ENCODE data around the gene CNTN4.

CNTN4 gene

DNA sequence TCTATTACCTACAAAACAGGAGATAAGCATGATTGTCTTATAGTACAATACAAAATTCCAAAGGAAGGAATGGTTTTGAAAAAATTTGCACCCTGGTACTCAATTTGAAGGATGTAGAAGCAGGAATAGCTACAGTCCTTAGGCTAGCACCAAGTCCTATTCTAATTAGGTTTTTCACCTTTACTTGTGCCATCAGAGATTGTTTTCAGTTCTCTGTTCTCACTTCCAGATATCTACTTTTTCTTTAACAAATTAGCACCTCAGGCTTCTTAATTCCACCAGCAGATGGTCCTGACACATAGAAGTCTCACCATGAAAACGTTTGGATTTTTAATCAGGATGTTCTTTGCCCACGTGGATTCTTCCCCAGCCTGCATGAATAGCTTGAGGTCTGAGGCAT lies 967.7 kb downstream of the CNTN4 start:
- Histone ChIP-seq H3K4me2 (ENCODE audit: low read length, poor library complexity, severe bottlenecking) (no peak overlapping the region), H3K18ac (ENCODE audit: low read depth in 1 of 2, low read length in 2 of 2) (no peak overlapping the region), H2BK12ac (ENCODE audit: low read length in 2 of 2) (no peak overlapping the region), H3K9ac (ENCODE audit: low read length) (no peak overlapping the region), H2BK15ac (ENCODE audit: low read depth, poor library complexity, severe bottlenecking) (no peak overlapping the region), H3K9me3 (ENCODE audit: control insufficient read depth, low read length) (no peaks in the 10 kb centered on the region), H2BK120ac (ENCODE audit: low read depth, low read length) (no peak overlapping the region), H2BK5ac (ENCODE audit: low read depth, low read length, poor library complexity, severe bottlenecking) (no peak overlapping the region), H3K79me1 (replicated peaks; ENCODE audit: low read length, poor library complexity, severe bottlenecking) (no peaks in the 10 kb centered on the region), H2AK5ac (ENCODE audit: low read length, severe bottlenecking) (no peak overlapping the region), H2AFZ (ENCODE audit: low read depth, low read length) (no peak overlapping the region), H3K4me3 (ENCODE audit: insufficient read depth in 1 of 2, low read depth in 1 of 2, low read length in 2 of 2) (no peak overlapping the region), H3K36me3 (ENCODE audit: control insufficient read depth in 1 of 2, insufficient read depth in 2 of 2, low read depth in 1 of 2, low read length in 2 of 2) (no peaks in the 10 kb centered on the region), H3K27ac (ENCODE audit: low read length, poor library complexity, severe bottlenecking) (no peak overlapping the region), H3K27me3 (ENCODE audit: control insufficient read depth in 1 of 2, insufficient read depth in 1 of 2, low read length in 2 of 2) (no peaks in the 10 kb centered on the region), H3K14ac (ENCODE audit: low read length in 2 of 2) (no peak overlapping the region), H4K8ac (ENCODE audit: low read length) (no peak overlapping the region), H4K91ac (ENCODE audit: low read length) (no peak overlapping the region), H3K23ac (ENCODE audit: low read length in 2 of 2) (no peak overlapping the region), H3K4me1 (ENCODE audit: control insufficient read depth, insufficient read depth, low read depth, low read length) (no peaks in the 10 kb centered on the region), H3K4ac (ENCODE audit: low read depth in 1 of 2, low read length in 2 of 2) (no peak overlapping the region)
- no peak for DNase-seq
- 31% methylated on average over 2 of the region's 2 CpGs for WGBS

DNA sequence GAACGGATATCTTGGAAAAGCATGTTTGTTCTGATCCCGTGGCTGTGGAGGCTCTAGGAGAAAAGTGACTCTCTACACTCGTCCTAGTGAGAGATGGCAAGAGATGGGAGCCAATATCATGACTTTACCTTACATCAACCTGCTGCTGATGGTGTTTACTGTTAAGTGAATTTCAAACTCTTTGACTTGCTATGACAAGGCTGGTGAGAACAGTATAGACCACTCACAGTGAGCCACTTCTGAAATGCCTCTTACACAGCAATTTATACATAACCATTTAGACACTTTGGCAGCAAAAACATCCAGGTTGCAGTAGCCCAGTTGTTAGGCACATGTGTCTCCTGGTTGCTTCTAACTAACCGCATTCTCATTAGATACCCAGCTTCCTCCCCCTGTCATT lies 968.2 kb downstream of the CNTN4 start:
- Histone ChIP-seq H2AFZ (ENCODE audit: low read depth, low read length) (no peak overlapping the region), H4K91ac (ENCODE audit: low read length) (no peak overlapping the region), H3K14ac (ENCODE audit: low read length in 2 of 2) (no peak overlapping the region), H3K18ac (ENCODE audit: low read depth in 1 of 2, low read length in 2 of 2) (no peak overlapping the region), H3K27ac (ENCODE audit: low read length, poor library complexity, severe bottlenecking) (no peak overlapping the region), H3K4me3 (ENCODE audit: insufficient read depth in 1 of 2, low read depth in 1 of 2, low read length in 2 of 2) (no peak overlapping the region), H3K79me1 (replicated peaks; ENCODE audit: low read length, poor library complexity, severe bottlenecking) (no peaks in the 10 kb centered on the region), H2BK15ac (ENCODE audit: low read depth, poor library complexity, severe bottlenecking) (no peak overlapping the region), H3K4me2 (ENCODE audit: low read length, poor library complexity, severe bottlenecking) (no peak overlapping the region), H2BK5ac (ENCODE audit: low read depth, low read length, poor library complexity, severe bottlenecking) (no peak overlapping the region), H3K9me3 (ENCODE audit: control insufficient read depth, low read length) (no peaks in the 10 kb centered on the region), H3K4me1 (ENCODE audit: control insufficient read depth, insufficient read depth, low read depth, low read length) (no peaks in the 10 kb centered on the region), H3K9ac (ENCODE audit: low read length) (no peak overlapping the region), H3K27me3 (ENCODE audit: control insufficient read depth in 1 of 2, insufficient read depth in 1 of 2, low read length in 2 of 2) (no peaks in the 10 kb centered on the region), H3K23ac (ENCODE audit: low read length in 2 of 2) (no peak overlapping the region), H2BK120ac (ENCODE audit: low read depth, low read length) (no peak overlapping the region), H3K36me3 (ENCODE audit: control insufficient read depth in 1 of 2, insufficient read depth in 2 of 2, low read depth in 1 of 2, low read length in 2 of 2) (no peaks in the 10 kb centered on the region), H2AK5ac (ENCODE audit: low read length, severe bottlenecking) (no peak overlapping the region), H3K4ac (ENCODE audit: low read depth in 1 of 2, low read length in 2 of 2) (no peak overlapping the region), H2BK12ac (ENCODE audit: low read length in 2 of 2) (no peak overlapping the region), H4K8ac (ENCODE audit: low read length) (no peak overlapping the region)
- no peak for DNase-seq
- WGBS = 94% methylated on average over 4 of the region's 4 CpGs

DNA sequence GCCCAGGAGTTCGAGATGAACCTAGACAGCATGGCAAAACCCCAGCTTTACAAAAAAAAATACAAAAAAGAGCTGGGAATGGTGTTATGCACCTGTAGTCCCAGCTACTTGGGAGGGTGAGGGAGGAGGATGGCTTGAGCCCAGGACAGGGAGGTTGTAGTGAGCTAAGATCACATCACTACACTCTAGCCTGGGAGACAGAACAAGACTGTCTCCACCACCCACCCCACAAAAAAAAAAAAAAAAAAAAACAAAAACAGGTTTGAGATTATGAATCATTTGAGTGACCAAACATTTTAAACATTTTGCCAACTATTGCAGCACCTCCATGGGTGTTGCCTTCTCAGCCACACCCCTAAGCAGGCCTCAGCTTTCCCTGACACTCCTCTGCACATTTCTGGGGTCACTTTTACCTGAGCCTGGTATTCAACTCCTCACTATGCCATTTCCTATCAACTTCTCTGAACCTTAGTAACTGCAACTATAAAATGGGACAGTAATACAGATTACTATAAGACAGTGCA lies 969.8 kb downstream of the CNTN4 start:
- no peak overlapping the region for H3K4me3 ChIP-seq (ENCODE audit: insufficient read depth in 1 of 2, low read depth in 1 of 2, low read length in 2 of 2)
- WGBS = no CpG with 5 or more reads among the region's 1 CpG

DNA sequence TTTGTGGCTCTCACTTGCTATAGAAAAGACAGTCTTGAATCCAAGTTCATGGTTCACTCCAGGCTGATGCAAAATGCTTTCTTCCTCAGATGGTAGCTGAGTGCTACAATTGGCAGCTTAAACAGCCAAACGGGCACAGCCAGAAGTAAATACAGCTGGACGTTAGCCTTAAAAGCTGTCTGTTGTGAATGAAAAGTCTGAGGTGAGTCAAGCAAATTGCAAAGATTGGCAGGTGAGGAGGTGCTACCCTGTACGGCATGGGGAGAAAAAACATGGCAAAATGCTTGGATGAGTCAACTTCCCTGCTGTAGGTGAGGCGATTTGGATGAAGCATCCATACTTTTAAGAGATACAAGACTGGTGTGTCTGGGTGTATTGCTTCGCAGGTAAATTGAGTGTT lies 971.1 kb downstream of the CNTN4 start:
- H2BK5ac ChIP-seq (ENCODE audit: low read depth, low read length, poor library complexity, severe bottlenecking) = no peak overlapping the region
- H3K27ac ChIP-seq (ENCODE audit: low read length, poor library complexity, severe bottlenecking) = no peak overlapping the region
- H3K18ac ChIP-seq (ENCODE audit: low read depth in 1 of 2, low read length in 2 of 2) = no peak overlapping the region
- H3K4me1 ChIP-seq (ENCODE audit: control insufficient read depth, insufficient read depth, low read depth, low read length) = no peaks in the 10 kb centered on the region
- H2BK15ac ChIP-seq (ENCODE audit: low read depth, poor library complexity, severe bottlenecking) = no peak overlapping the region
- H2BK120ac ChIP-seq (ENCODE audit: low read depth, low read length) = no peak overlapping the region
- H3K36me3 ChIP-seq (ENCODE audit: control insufficient read depth in 1 of 2, insufficient read depth in 2 of 2, low read depth in 1 of 2, low read length in 2 of 2) = no peaks in the 10 kb centered on the region
- 82% methylated on average over 5 of the region's 5 CpGs for WGBS
- H4K8ac ChIP-seq (ENCODE audit: low read length) = no peak overlapping the region
- no peak overlapping the region for H3K4me3 ChIP-seq (ENCODE audit: insufficient read depth in 1 of 2, low read depth in 1 of 2, low read length in 2 of 2)
- H3K9ac ChIP-seq (ENCODE audit: low read length) = no peak overlapping the region
- no peak overlapping the region for H3K4me2 ChIP-seq (ENCODE audit: low read length, poor library complexity, severe bottlenecking)
- H3K4ac ChIP-seq (ENCODE audit: low read depth in 1 of 2, low read length in 2 of 2) = no peak overlapping the region
- no peak overlapping the region for H3K23ac ChIP-seq (ENCODE audit: low read length in 2 of 2)
- no peaks in the 10 kb centered on the region for H3K9me3 ChIP-seq (ENCODE audit: control insufficient read depth, low read length)
- no peak for DNase-seq
- H2AFZ ChIP-seq (ENCODE audit: low read depth, low read length) = no peak overlapping the region
- no peak overlapping the region for H2BK12ac ChIP-seq (ENCODE audit: low read length in 2 of 2)
- no peaks in the 10 kb centered on the region for H3K27me3 ChIP-seq (ENCODE audit: control insufficient read depth in 1 of 2, insufficient read depth in 1 of 2, low read length in 2 of 2)
- no peaks in the 10 kb centered on the region for H3K79me1 ChIP-seq (replicated peaks; ENCODE audit: low read length, poor library complexity, severe bottlenecking)
- no peak overlapping the region for H4K91ac ChIP-seq (ENCODE audit: low read length)
- no peak overlapping the region for H2AK5ac ChIP-seq (ENCODE audit: low read length, severe bottlenecking)
- no peak overlapping the region for H3K14ac ChIP-seq (ENCODE audit: low read length in 2 of 2)

More for the DNA sequence above, 969.8 kb downstream of the CNTN4 start:
- Histone ChIP-seq H3K9ac (ENCODE audit: low read length) (no peak overlapping the region), H4K91ac (ENCODE audit: low read length) (no peak overlapping the region), H2BK120ac (ENCODE audit: low read depth, low read length) (no peak overlapping the region), H3K36me3 (ENCODE audit: control insufficient read depth in 1 of 2, insufficient read depth in 2 of 2, low read depth in 1 of 2, low read length in 2 of 2) (no peaks in the 10 kb centered on the region), H3K4ac (ENCODE audit: low read depth in 1 of 2, low read length in 2 of 2) (no peak overlapping the region), H3K9me3 (ENCODE audit: control insufficient read depth, low read length) (no peaks in the 10 kb centered on the region), H3K14ac (ENCODE audit: low read length in 2 of 2) (no peak overlapping the region), H3K79me1 (replicated peaks; ENCODE audit: low read length, poor library complexity, severe bottlenecking) (no peaks in the 10 kb centered on the region), H3K4me1 (ENCODE audit: control insufficient read depth, insufficient read depth, low read depth, low read length) (no peaks in the 10 kb centered on the region), H2BK12ac (ENCODE audit: low read length in 2 of 2) (no peak overlapping the region), H2BK5ac (ENCODE audit: low read depth, low read length, poor library complexity, severe bottlenecking) (no peak overlapping the region), H3K18ac (ENCODE audit: low read depth in 1 of 2, low read length in 2 of 2) (no peak overlapping the region), H2AFZ (ENCODE audit: low read depth, low read length) (no peak overlapping the region), H3K4me2 (ENCODE audit: low read length, poor library complexity, severe bottlenecking) (no peak overlapping the region), H3K23ac (ENCODE audit: low read length in 2 of 2) (no peak overlapping the region), H2BK15ac (ENCODE audit: low read depth, poor library complexity, severe bottlenecking) (no peak overlapping the region), H2AK5ac (ENCODE audit: low read length, severe bottlenecking) (no peak overlapping the region), H4K8ac (ENCODE audit: low read length) (no peak overlapping the region), H3K27me3 (ENCODE audit: control insufficient read depth in 1 of 2, insufficient read depth in 1 of 2, low read length in 2 of 2) (no peaks in the 10 kb centered on the region), H3K27ac (ENCODE audit: low read length, poor library complexity, severe bottlenecking) (no peak overlapping the region)
- no peak for DNase-seq
